ENCODE results near the gene TASL. TPM values are rescaled to one million over a fixed set of nuclear protein-coding genes. Genes with fewer than 3 reads are reported as not detected.
"Not testable (repeated sequence)": the region's sequence is repeated elsewhere in the genome, so short reads cannot be mapped to it uniquely, and the experiment has no call there.

Gene TASL
- total RNA-seq, 1 donor from 2014 or later = 5.2 TPM

GRCh38 chrX:30580641-30581040, 3.1 kb upstream of the TASL start:
- intact Hi-C loops (cut with micrococcal nuclease) = no loop called here

- intact Hi-C loops (cut with micrococcal nuclease) = loop anchor here (1.0 to 5.0 kb wide), 6 partner anchors 18 to 560 kb away; partner anchors contain the start of genes GK and TAB3
These were observed 685 bp downstream of the TASL start for GRCh38 chrX:30576881-30577280.

- intact Hi-C loops (cut with micrococcal nuclease) = no loop called here
These were observed 4.4 kb downstream of the TASL start for GRCh38 chrX:30573125-30573524.

DNA sequence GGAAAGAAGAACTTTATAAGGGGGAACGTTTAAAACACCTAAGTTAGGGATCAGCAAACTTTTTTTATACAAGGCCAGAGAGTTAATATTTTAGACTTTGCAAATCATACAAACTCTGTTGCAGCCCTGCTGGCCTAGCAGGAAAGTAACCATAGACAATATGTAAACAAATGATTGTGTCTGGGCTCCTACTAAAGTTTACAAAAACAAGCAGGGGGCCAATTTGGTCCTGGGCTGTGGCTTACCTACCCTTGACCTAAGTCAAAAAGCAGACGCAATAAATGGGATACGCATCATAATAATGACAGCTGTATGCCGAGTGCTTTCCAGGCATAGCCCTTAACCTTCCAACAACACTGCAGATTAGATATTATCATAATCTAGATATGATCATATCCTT, 4.9 kb downstream of the TASL start:
- intact Hi-C loops (cut with micrococcal nuclease) = no loop called here

DNA sequence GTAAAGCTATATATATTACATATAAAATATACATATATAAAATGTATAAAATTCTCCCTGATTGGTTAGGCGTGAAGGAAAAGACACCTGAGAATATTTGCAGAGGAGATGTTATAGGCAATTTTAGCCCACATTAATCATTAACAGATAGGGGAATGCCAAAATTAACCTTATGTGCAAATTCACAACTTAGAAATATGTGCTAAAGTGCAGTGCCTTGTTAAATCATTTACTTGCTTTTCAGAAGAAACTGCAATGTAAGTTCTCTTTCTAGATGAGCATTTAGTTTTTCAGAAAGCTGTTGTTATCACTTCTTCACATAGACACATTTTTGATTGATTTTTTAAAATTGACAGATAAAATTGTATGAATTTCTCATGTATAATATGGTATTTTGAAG, 5.6 kb downstream of the TASL start:
- intact Hi-C loops (cut with micrococcal nuclease) = no loop called here

DNA sequence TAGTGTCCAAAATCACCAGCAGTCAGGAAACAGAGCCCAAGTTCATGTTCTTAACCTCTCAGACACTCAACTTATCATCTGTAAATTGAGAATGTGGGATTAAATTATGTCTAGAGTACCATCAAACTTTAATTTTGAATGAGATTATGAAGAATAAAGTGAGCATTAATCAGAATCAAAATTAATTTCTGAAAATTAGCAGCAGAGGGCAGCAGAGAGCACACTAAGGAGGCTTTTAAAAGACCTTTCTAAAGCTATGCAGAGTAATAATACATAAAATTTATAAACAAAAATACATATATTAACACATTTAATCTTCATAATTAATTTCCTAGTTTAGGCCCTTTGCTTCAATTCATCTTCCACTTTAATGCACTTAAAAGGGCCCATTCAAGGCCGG, 7.1 kb downstream of the TASL start:
- intact Hi-C loops (cut with micrococcal nuclease) = no loop called here

DNA sequence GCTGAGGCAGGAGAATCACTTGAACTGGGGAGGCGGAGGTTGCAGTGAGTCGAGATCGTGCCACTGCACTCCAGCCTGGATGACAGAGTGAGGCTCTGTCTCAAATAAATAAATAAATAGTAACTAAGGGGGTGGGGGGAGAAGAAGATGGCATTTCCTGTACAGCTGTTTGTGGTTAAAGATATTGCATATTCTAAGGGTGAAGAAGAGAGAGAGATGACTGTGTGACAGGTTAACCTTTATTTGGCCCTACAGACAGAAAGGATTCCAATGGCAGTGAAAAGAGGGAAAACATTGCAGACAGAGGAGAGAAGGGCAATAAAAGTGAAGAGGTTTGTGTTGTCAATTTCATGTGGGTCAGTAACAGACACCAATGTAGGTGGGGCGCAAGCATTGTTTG, 9.4 kb downstream of the TASL start:
- intact Hi-C loops (cut with micrococcal nuclease) = no loop called here

DNA sequence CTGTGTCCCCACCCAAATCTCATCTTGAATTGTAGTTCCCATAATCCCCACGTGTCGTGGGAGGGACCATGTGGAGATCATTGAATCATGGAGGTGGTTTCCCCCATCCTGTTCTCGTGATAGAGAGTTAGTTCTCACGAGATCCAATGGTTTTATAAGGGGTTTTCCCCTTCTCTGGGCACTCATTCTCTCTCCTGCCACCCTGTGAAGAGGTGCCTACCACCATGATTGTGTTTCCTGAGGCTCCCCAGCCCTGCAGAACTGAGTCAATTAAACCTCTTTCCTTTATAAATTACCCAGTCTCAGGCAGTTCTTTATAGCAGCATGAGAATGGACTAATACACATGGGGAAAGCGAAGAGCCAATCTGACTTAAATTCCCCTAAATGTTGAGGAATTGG, 14.5 kb downstream of the TASL start:
- intact Hi-C loops (cut with micrococcal nuclease) = not testable (repeated sequence)

GRCh38 chrX:30561191-30561590, 16.4 kb downstream of the TASL start:
- intact Hi-C loops (cut with micrococcal nuclease) = no loop called here

DNA sequence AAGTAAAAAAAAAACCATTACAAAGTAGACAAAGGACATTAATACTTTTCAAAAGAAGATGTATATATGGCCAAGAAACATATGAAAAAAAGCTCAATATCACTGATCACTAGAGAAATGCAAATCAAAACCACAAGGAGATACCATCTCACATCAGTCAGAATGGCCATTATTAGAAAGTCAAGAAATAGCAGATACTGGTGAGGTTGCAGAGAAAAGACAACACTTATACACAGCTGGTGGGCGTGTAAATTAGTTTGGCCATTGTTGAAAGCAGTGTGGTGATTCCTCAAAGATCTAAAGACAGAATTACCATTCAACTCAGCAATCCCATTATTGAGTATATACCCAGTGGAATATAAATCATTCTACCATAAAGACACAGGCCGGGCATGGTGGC, 39.3 kb downstream of the TASL start:
- intact Hi-C loops (cut with micrococcal nuclease) = no loop called here

DNA sequence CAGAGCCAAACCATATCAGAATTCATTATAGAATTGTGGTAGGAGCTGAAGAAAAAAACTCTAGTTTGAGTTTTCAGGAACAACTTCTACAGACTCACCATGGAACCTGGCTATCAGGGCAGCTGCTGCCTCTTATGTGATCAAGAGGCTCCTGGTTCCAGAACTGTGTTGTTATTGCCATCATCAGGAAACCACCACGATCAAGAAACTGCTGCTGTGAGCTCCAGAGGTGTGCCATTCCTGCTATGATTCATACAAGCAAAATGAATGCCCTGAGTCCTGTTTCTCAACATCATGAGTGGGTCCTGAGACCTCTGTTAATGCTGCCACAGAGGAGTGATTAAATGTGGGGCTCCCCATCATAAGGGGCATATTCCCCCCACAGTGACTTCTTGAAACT, 43.7 kb downstream of the TASL start:
- intact Hi-C loops (cut with micrococcal nuclease) = no loop called here

DNA sequence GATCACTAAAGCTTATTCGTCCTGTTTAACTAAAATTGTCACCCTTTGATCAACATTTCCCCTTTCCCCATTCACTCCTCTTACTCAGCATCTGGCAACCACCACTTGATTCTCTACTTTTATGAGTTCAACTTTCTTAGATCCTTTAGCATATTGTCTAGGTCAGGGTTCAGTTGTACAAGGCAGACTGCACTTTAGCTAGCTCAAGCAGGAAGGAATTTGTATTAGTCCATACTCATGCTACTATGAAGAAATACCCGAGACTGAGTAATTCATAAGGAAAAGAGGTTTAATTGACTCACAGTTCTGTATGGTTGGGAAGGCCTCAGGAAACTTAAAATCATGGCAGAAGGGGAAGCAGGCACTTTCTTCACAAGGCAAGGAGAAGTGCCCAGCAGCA, 44.3 kb downstream of the TASL start:
- intact Hi-C loops (cut with micrococcal nuclease) = no loop called here

DNA sequence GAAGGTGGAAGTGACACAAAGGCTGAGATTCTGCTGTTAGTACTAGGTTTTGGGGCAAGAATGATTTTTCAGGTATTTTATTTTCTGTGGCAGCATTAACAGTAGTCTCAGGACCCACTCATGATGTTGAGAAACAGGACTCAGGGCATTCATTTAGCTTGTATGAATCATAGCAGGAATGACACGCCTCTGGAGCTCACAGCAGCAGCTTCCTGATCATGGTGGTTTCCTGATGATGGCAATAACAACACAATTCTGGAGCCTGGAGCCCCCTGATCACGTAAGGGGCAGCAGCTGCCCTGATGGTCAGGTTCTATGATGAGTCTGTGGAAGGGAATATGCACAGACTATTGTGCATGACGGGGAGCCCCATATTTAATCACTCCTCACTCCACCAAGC, 47.0 kb downstream of the TASL start:
- intact Hi-C loops (cut with micrococcal nuclease) = no loop called here

- intact Hi-C loops (cut with micrococcal nuclease) = no loop called here
These were observed 51.8 kb downstream of the TASL start for GRCh38 chrX:30525732-30526131.

DNA sequence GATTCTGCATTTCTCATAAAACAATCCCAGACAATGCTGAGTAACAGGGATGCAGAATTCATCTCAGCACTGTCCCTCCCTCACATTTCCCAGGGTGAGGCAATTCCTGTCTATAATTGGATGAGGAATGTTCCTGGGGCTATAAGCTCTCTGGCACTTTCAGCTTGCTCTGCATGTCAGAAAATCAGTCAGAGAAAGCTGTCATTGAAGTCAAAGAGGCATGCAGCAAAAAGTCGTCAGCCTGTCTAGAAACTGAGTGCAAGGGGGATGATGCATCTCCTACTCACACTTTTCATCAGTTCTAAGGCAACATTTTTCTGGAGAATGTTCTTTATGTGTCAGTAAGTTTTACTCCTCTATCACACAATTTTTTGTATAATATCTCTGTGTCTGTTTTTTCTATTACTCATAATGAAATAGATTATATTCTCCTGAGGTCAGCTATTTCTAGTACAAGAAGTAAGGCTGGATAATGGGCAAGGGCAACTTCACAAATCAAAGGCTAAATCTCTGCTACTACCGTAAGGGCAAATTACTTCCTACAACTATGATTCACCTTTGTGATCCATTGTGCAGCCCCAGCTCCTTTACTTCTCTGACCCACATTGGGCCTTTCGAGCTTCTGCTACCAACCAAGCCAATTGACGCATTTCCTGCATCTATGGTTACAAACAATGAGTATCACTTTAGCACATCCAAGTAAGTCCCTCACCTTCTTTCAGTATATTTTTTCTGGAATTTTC, 56.0 kb downstream of the TASL start:
- intact Hi-C loops (cut with micrococcal nuclease) = no loop called here

- intact Hi-C loops (cut with micrococcal nuclease) = no loop called here
These were observed 64.3 kb downstream of the TASL start for GRCh38 chrX:30513284-30513683.

Other genes with a start within 250 kb of the TASL start
- 31.8 and 38.1 TPM in 2 replicates for gene GK, start 75.7 kb upstream of the TASL start, total RNA-seq

Measured in T-helper 2 cell treated with Interferon-gamma antibody and Interleukin-4, amounts not matched to agents 100 ng/mL and 5 ng/mL, for 36 hours (primary cell).